GM19025 (cell line): ENCODE data around the gene HDGFL3.
"Not testable (repeated sequence)": the region's sequence is repeated elsewhere in the genome, so short reads cannot be mapped to it uniquely, and the experiment has no call there.

Source experiments
- ATAC-seq: cut with Tn5 transposase; IDR thresholded peaks from one replicate; pipeline ENCODE4 v1.9.1; 2021; ENCODE audit warnings: mild to moderate bottlenecking, low read depth, moderate library complexity; ENCODE audit not compliant: unreplicated experiment

HDGFL3 gene

GRCh38 chr15:83198476-83198875, 9.1 kb downstream of the HDGFL3 start:
- ATAC-seq: no peak

GRCh38 chr15:83194528-83194927, 13.1 kb downstream of the HDGFL3 start:
- no peak for ATAC-seq

- no peak for ATAC-seq
These were observed 13.9 kb downstream of the HDGFL3 start for GRCh38 chr15:83193721-83194120.

- ATAC-seq: no peak
These were observed 14.9 kb downstream of the HDGFL3 start for GRCh38 chr15:83192742-83193141.

- ATAC-seq: no peak
These were observed 17.2 kb downstream of the HDGFL3 start for GRCh38 chr15:83190450-83190849.

- no peak for ATAC-seq
These were observed 22.1 kb downstream of the HDGFL3 start for GRCh38 chr15:83185561-83185960.

GRCh38 chr15:83178869-83179325, 28.7 kb downstream of the HDGFL3 start:
- no peak for ATAC-seq

- ATAC-seq: no peak
These were observed 29.2 kb downstream of the HDGFL3 start for GRCh38 chr15:83178390-83178789.

- no peak for ATAC-seq
These were observed 32.7 kb downstream of the HDGFL3 start for GRCh38 chr15:83174891-83175290.

- ATAC-seq: no peak
These were observed 37.0 kb downstream of the HDGFL3 start for GRCh38 chr15:83170474-83171165.

- ATAC-seq: not testable (repeated sequence)
These were observed 38.0 kb downstream of the HDGFL3 start for GRCh38 chr15:83169576-83169975.

- ATAC-seq: no peak
These were observed 40.8 kb downstream of the HDGFL3 start for GRCh38 chr15:83166830-83167229.

GRCh38 chr15:83166218-83166617, 41.4 kb downstream of the HDGFL3 start:
- no peak for ATAC-seq

- no peak for ATAC-seq
These were observed 42.7 kb downstream of the HDGFL3 start for GRCh38 chr15:83164771-83165404.

- no peak for ATAC-seq
These were observed 43.4 kb downstream of the HDGFL3 start for GRCh38 chr15:83164111-83164770.

- no peak for ATAC-seq
These were observed 44.6 kb downstream of the HDGFL3 start for GRCh38 chr15:83163032-83163431.

- ATAC-seq: no peak
These were observed 46.9 kb downstream of the HDGFL3 start for GRCh38 chr15:83160741-83161140.

GRCh38 chr15:83158393-83158792, 49.2 kb downstream of the HDGFL3 start:
- no peak for ATAC-seq

- ATAC-seq: no peak
These were observed 51.7 kb downstream of the HDGFL3 start for GRCh38 chr15:83155942-83156341.

- ATAC-seq: no peak
These were observed 54.3 kb downstream of the HDGFL3 start for GRCh38 chr15:83153288-83153687.

- ATAC-seq: no peak
These were observed 62.9 kb downstream of the HDGFL3 start for GRCh38 chr15:83144771-83145170.

GRCh38 chr15:83142151-83142550, 65.5 kb downstream of the HDGFL3 start:
- not testable (repeated sequence) for ATAC-seq
